Panc1 (cell line): ENCODE measurements around the gene C4BPB. TPM values are rescaled to one million over a fixed set of nuclear protein-coding genes. Genes with fewer than 3 reads are reported as not detected.

Source experiments
- ATAC-seq: fragments of 200-7000 bp; cut with Tn5 transposase; 2 replicates; pipeline ENCODE4 v1.9.1; 2020; ENCODE audit warnings: mild to moderate bottlenecking, moderate library complexity
- BruUV-seq: library from RNA; stranded (reverse); fragments of 400-500 nt; replicated peaks from 2 replicates; lab custom pipeline; 2021; lab: Mats Ljungman, UMichigan
- CTCF ChIA-PET: fragments of 300-600 bp; sonication (Branson Sonifier 250); formaldehyde crosslinking; loops from one replicate; lab custom pipeline; 2022; ENCODE audit warnings: antibody characterized with exemption; lab: Charles Lee
- POLR2A ChIA-PET: fragments of 300-600 bp; sonication (Branson Sonifier 250); formaldehyde crosslinking; loops from one replicate; lab custom pipeline; 2022; ENCODE audit warnings: antibody characterized with exemption; lab: Charles Lee
- DNase-seq: peaks from one replicate; pipeline ENCODE4 v3.0.0-alpha.2; 2010; ENCODE audit warnings: low read depth, low spot score
- H3K27ac ChIP-seq: 2 replicates; pipeline ENCODE4 v1.5.1; 2011; ENCODE audit warnings: mild to moderate bottlenecking, low read length, inconsistent platforms
- H3K27me3 ChIP-seq: fragments of 200-500 bp; sonication (Bioruptor generic); 2 replicates; pipeline ENCODE4 v1.6.0; 2014; ENCODE audit warnings: low read length, inconsistent platforms; ENCODE audit not compliant: control insufficient read depth, insufficient read depth
- H3K36me3 ChIP-seq: fragments of 200-500 bp; sonication (Bioruptor generic); 2 replicates; pipeline ENCODE4 v1.5.1; 2014; ENCODE audit warnings: inconsistent platforms, mild to moderate bottlenecking, low read length, moderate library complexity; ENCODE audit not compliant: control insufficient read depth, insufficient read depth
- H3K4me1 ChIP-seq: 2 replicates; pipeline ENCODE4 v1.5.1; 2011; ENCODE audit warnings: inconsistent platforms, mild to moderate bottlenecking, low read length, moderate library complexity; ENCODE audit not compliant: control insufficient read depth, insufficient read depth
- H3K4me3 ChIP-seq, 2 experiments: 2 replicates each; pipeline ENCODE4 v1.5.1; 2011 to 2012; ENCODE audit warnings: low read depth in 2 of 2, low read length in 2 of 2, mild to moderate bottlenecking in 2 of 2, inconsistent platforms in 1 of 2, moderate library complexity in 1 of 2
- H3K9me3 ChIP-seq: fragments of 200-500 bp; sonication (Bioruptor generic); 2 replicates; pipeline ENCODE4 v1.5.1; 2014; ENCODE audit warnings: low read depth, mild to moderate bottlenecking, inconsistent platforms, low read length, moderate library complexity; ENCODE audit not compliant: control insufficient read depth, insufficient read depth
- CTCF ChIP-seq: fragments of 450-650 bp; IDR thresholded peaks from 2 replicates; pipeline ENCODE4 v1.5.1; 2017; ENCODE audit warnings: mild to moderate bottlenecking
- POLR2AphosphoS5 ChIP-seq: IDR thresholded peaks from 2 replicates; pipeline ENCODE4 v1.6.1; 2012; ENCODE audit warnings: mild to moderate bottlenecking, low read depth, low read length, moderate library complexity
- REST ChIP-seq, 2 experiments: IDR thresholded peaks; 2 replicates each; pipeline ENCODE4 v1.6.1; 2011 to 2012; ENCODE audit warnings: low read depth in 2 of 2, control low read depth in 1 of 2, low read length in 1 of 2, mild to moderate bottlenecking in 1 of 2, moderate library complexity in 1 of 2; ENCODE audit not compliant: insufficient read depth in 1 of 2
- SIN3A ChIP-seq: IDR thresholded peaks from 2 replicates; pipeline ENCODE4 v1.6.1; 2012; ENCODE audit warnings: low read depth, mild to moderate bottlenecking, low read length, moderate library complexity, borderline replicate concordance; ENCODE audit not compliant: insufficient read depth
- TCF7L2 ChIP-seq: IDR thresholded peaks from 2 replicates; pipeline ENCODE4 v1.6.1; 2011; ENCODE audit warnings: mild to moderate bottlenecking, low read depth, low read length, inconsistent platforms
- in situ Hi-C: cut with HindIII; loops from 2 replicates; pipeline ENCODE4 v1.10.0; 2016; ENCODE audit warnings: low sequenced_read_pairs, low pct_unique_long_range_greater_than_20kb
- intact Hi-C: fragments of 100-400 bp; cut with micrococcal nuclease; formaldehyde crosslinking; loops from one replicate; pipeline ENCODE4 v1.10.0; 2022; ENCODE audit not compliant: unreplicated experiment
- total RNA-seq: library from RNA; stranded (reverse); gene quantifications from one replicate; pipeline ENCODE4 v1.2.1, GENCODE V29; 2021; ENCODE audit not compliant: unreplicated experiment

Gene C4BPB
- total RNA-seq, 1 experiment from 2014 or later: 0.62 TPM

GRCh38 chr1:207062058-207062457 lies 26.6 kb upstream of the C4BPB start:
- Histone ChIP-seq H3K27me3 (no peaks in the 10 kb centered on the region), H3K9me3 (no peaks in the 10 kb centered on the region), H3K4me1 (no peaks in the 10 kb centered on the region), H3K4me3 (no peak overlapping the region), H3K36me3 (peaks cover 3% of the 10 kb centered on the region), H3K27ac (no peak overlapping the region)
- in situ Hi-C loops: no loop called here
- intact Hi-C loops: no loop called here
- ChIA-PET POLR2A (no interaction called here), CTCF (no interaction called here)
- ATAC-seq (no peak), DNase-seq (no peak)
- BruUV-seq: no TSS peak
- TF ChIP-seq CTCF: no peak
- TF ChIP-seq POLR2AphosphoS5: no peak
- TF ChIP-seq TCF7L2: no peak
- no peak for TF ChIP-seq REST (IDR thresholded peaks at IDR 0.05; ENCODE audit: insufficient read depth in 1 of 2, low read depth in 2 of 2, low read length in 1 of 2)

- Histone ChIP-seq H3K27me3 (no peaks in the 10 kb centered on the region), H3K36me3 (peaks cover 3% of the 10 kb centered on the region), H3K27ac (no peak overlapping the region), H3K9me3 (no peaks in the 10 kb centered on the region), H3K4me1 (no peaks in the 10 kb centered on the region), H3K4me3 (no peak overlapping the region)
- ChIA-PET CTCF (no interaction called here), POLR2A (interaction anchor here (1.0 kb wide), 1 partner anchor 17 kb away, joined by 7 read pairs; no protein-coding TSS in a partner anchor)
- intact Hi-C loops (no loop called here), in situ Hi-C loops (no loop called here)
- no TSS peak for BruUV-seq
- ATAC-seq: no peak
- TF ChIP-seq SIN3A: no peak
- no peak for TF ChIP-seq REST (IDR thresholded peaks at IDR 0.05; ENCODE audit: insufficient read depth in 1 of 2, low read depth in 2 of 2, low read length in 1 of 2)
- no peak for TF ChIP-seq TCF7L2
- TF ChIP-seq CTCF: no peak
- TF ChIP-seq POLR2AphosphoS5: no peak
- no peak for DNase-seq
Observed at GRCh38 chr1:207063014-207063413, 25.6 kb upstream of the C4BPB start.
